Lung (tissue), 12 donors: ENCODE measurements around the gene LDLRAP1. TPM values are rescaled to one million over a fixed set of nuclear protein-coding genes. Genes with fewer than 3 reads are reported as not detected.

Source experiments
- ATAC-seq: fragments of 200-7000 bp; cut with Tn5 transposase; one replicate; pipeline ENCODE4 v1.9.1; 2020; ENCODE audit warnings: moderate number of reproducible peaks; ENCODE audit not compliant: insufficient read depth, low FRiP score
- DNase-seq, 3 donors: peaks; one replicate each; pipeline ENCODE4 v3.0.0-alpha.2; 2013 to 2017
- H3K27ac ChIP-seq, 2 donors: one replicate each; pipeline ENCODE4 v1.5.1; 2013; ENCODE audit warnings: mild to moderate bottlenecking in 2 of 2, moderate library complexity in 2 of 2, control low read depth in 1 of 2, inconsistent platforms in 1 of 2, low read depth in 1 of 2, low read length in 1 of 2
- H3K27me3 ChIP-seq, 3 donors: one replicate each; pipeline ENCODE4 v1.5.1; 2013; ENCODE audit warnings: low read length in 2 of 3; ENCODE audit not compliant: control insufficient read depth in 3 of 3, insufficient read depth in 3 of 3
- H3K36me3 ChIP-seq, 4 donors: one replicate each; pipeline ENCODE4 v1.5.1; 2013; ENCODE audit warnings: low read length in 4 of 4, mild to moderate bottlenecking in 1 of 4, moderate library complexity in 1 of 4; ENCODE audit not compliant: control insufficient read depth in 4 of 4, insufficient read depth in 4 of 4
- H3K4me1 ChIP-seq, 5 donors: one replicate each; pipeline ENCODE4 v1.5.1; 2013; ENCODE audit warnings: low read length in 5 of 5, mild to moderate bottlenecking in 2 of 5, moderate library complexity in 1 of 5; ENCODE audit not compliant: control insufficient read depth in 5 of 5, insufficient read depth in 5 of 5
- H3K4me3 ChIP-seq: one replicate; pipeline ENCODE4 v1.5.1; 2013; ENCODE audit warnings: mild to moderate bottlenecking, control low read depth, moderate library complexity
- H3K9ac ChIP-seq, 2 donors: one replicate each; pipeline ENCODE4 v1.5.1; 2013; ENCODE audit warnings: low read length in 2 of 2, control low read depth in 1 of 2; ENCODE audit not compliant: insufficient read depth in 1 of 2
- H3K9me3 ChIP-seq, 4 donors: one replicate each; pipeline ENCODE4 v1.5.1; 2013; ENCODE audit warnings: low read length in 3 of 4, mild to moderate bottlenecking in 1 of 4, moderate library complexity in 1 of 4; ENCODE audit not compliant: control insufficient read depth in 4 of 4, insufficient read depth in 3 of 4
- WGBS, 2 donors: extraction: QIAGEN DNeasy Blood & Tissue Kit; methylation state at CpG; one replicate each; pipeline ENCODE4 v1.1.7; 2013; 5-methylcytosine and 5-hydroxymethylcytosine counted together
- polyA plus RNA-seq, 2 donors: library from polyadenylated mRNA; stranded (reverse); fragments of 200-250 nt; gene quantifications; one replicate each; pipeline ENCODE4 v1.2.1, GENCODE V29; 2013
- total RNA-seq, 2 donors: library from RNA; depleted of rRNA in 1 of 2; stranded (reverse); fragments of >200 nt in 1 of 2; gene quantifications; one replicate each; pipeline ENCODE4 v1.2.1, GENCODE V29; 2014 to 2021
- TF ChIP-seq, protein P1 (sequence below): IDR thresholded peaks from 2 replicates; pipeline ENCODE4 v1.5.1; 2012; ENCODE audit warnings: mild to moderate bottlenecking; ENCODE audit errors: control extremely low read depth, extremely low read depth
- donor health status: control.
- donor health status: control.
- donor health status: Bipolar disorder and iron deficiency.
- donor health status: healthy.
- donor health status: DM: yes; HTN: yes; CAD: no.

The LDLRAP1 gene
- total and polyA plus RNA-seq, 4 donors: 15.2 to 23.4 (median 18.3) TPM

GRCh38 chr1:25564777-25565574 lies 21.6 kb downstream of the LDLRAP1 start:
- ATAC-seq (no peak), DNase-seq (peak in 1 of 3 donors; percentile 53)
- Histone ChIP-seq H3K4me3 (no peak overlapping the region), H3K9ac (no peak overlapping the region), H3K9me3 (no peaks in the 10 kb centered on the region), H3K4me1 (peaks cover 0 to 29% (median 7%) of the 10 kb centered on the region in 5 donors), H3K27ac (peak overlapping the region in 1 of 2 donors; percentile 7), H3K36me3 (peaks cover 0 to 15% (median 7%) of the 10 kb centered on the region in 4 donors), H3K27me3 (no peaks in the 10 kb centered on the region)
- 69 to 78% methylated on average over 14 of the region's 14 CpGs for WGBS, 2 donors
- TF ChIP-seq, protein P1, sequence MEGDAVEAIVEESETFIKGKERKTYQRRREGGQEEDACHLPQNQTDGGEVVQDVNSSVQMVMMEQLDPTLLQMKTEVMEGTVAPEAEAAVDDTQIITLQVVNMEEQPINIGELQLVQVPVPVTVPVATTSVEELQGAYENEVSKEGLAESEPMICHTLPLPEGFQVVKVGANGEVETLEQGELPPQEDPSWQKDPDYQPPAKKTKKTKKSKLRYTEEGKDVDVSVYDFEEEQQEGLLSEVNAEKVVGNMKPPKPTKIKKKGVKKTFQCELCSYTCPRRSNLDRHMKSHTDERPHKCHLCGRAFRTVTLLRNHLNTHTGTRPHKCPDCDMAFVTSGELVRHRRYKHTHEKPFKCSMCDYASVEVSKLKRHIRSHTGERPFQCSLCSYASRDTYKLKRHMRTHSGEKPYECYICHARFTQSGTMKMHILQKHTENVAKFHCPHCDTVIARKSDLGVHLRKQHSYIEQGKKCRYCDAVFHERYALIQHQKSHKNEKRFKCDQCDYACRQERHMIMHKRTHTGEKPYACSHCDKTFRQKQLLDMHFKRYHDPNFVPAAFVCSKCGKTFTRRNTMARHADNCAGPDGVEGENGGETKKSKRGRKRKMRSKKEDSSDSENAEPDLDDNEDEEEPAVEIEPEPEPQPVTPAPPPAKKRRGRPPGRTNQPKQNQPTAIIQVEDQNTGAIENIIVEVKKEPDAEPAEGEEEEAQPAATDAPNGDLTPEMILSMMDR: no peak

GRCh38 chr1:25565626-25566025 lies 22.2 kb downstream of the LDLRAP1 start:
- DNase-seq (no peak), ATAC-seq (no peak)
- Histone ChIP-seq H3K36me3 (peaks cover 0 to 15% (median 7%) of the 10 kb centered on the region in 4 donors), H3K27me3 (no peaks in the 10 kb centered on the region), H3K9me3 (no peaks in the 10 kb centered on the region), H3K9ac (no peak overlapping the region), H3K27ac (peak overlapping the region in 1 of 2 donors; percentile 37), H3K4me1 (peaks cover 0 to 29% (median 7%) of the 10 kb centered on the region in 5 donors), H3K4me3 (no peak overlapping the region)
- WGBS, 2 donors: 75 to 92% methylated on average over 8 of the region's 8 CpGs
- TF ChIP-seq, protein P1: no peak

GRCh38 chr1:25566176-25566729 lies 22.8 kb downstream of the LDLRAP1 start:
- Histone ChIP-seq H3K4me3 (no peak overlapping the region), H3K9me3 (no peaks in the 10 kb centered on the region), H3K9ac (no peak overlapping the region), H3K36me3 (peaks cover 0 to 15% (median 7%) of the 10 kb centered on the region in 4 donors), H3K4me1 (peaks cover 0 to 29% (median 7%) of the 10 kb centered on the region in 5 donors), H3K27ac (peak overlapping the region in 1 of 2 donors; percentile 84), H3K27me3 (no peaks in the 10 kb centered on the region)
- WGBS, 2 donors: 61 to 74% methylated on average over 9 of the region's 9 CpGs
- TF ChIP-seq, protein P1: no peak
- DNase-seq (no peak), ATAC-seq (no peak)
